Measurements from ENCODE around the gene LY9.

DNA sequence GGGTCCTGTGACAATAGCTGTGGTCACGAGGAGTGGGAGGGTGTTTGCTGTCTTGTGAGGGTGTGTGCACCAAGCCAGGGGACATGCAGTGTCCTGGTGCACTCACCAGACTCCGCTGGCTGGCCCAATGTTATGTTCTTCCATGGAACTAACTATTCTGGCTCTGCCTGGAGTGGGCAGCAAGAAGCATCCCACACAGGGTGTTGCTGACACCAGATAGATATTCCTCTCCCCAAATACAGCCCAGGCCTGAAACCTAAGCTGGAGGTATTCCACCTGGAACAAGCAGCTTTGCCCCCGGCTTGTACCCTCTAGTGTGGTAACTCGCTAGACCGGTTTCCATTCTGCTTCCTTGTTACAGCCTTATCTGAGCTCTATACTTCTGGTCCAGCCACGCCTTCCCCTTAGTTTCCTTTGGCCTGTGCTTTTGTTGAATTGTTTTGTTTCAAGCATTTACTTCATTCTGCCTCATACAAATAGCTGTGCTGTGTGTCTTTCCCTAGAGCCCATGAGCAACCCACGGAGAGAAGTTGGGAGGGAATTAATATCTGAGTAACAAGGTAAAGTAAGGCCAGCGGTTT, 14.7 kb upstream of the LY9 start:
- TF ChIP-seq, protein P1, sequence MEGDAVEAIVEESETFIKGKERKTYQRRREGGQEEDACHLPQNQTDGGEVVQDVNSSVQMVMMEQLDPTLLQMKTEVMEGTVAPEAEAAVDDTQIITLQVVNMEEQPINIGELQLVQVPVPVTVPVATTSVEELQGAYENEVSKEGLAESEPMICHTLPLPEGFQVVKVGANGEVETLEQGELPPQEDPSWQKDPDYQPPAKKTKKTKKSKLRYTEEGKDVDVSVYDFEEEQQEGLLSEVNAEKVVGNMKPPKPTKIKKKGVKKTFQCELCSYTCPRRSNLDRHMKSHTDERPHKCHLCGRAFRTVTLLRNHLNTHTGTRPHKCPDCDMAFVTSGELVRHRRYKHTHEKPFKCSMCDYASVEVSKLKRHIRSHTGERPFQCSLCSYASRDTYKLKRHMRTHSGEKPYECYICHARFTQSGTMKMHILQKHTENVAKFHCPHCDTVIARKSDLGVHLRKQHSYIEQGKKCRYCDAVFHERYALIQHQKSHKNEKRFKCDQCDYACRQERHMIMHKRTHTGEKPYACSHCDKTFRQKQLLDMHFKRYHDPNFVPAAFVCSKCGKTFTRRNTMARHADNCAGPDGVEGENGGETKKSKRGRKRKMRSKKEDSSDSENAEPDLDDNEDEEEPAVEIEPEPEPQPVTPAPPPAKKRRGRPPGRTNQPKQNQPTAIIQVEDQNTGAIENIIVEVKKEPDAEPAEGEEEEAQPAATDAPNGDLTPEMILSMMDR (IDR thresholded peaks at IDR 0.05 in 8 of 11, conservative IDR thresholded peaks at IDR 0.05 in 3 of 11): no peak
- TF ChIP-seq POLR2A (IDR thresholded peaks at IDR 0.05) (no peak), POLR2AphosphoS5 (IDR thresholded peaks at IDR 0.05) (no peak)

All from spleen (tissue), 7 donors.